Measurements from ENCODE around the gene NOS2.

The NOS2 gene

GRCh38 chr17:27798376-27798775 is 2.0 kb downstream of the NOS2 start:
- CTCF ChIA-PET, result no interaction called here
- POLR2A ChIA-PET (ENCODE audit: low non-redundant PET), result no interaction called here
- TF ChIP-seq CTCF (conservative IDR thresholded peaks at IDR 0.05; ENCODE audit: low read depth), result no peak
- no peak overlapping the region for H3K27ac ChIP-seq
- no peak for DNase-seq (ENCODE audit: low spot score)

- no peak overlapping the region for H3K27ac ChIP-seq
- POLR2A ChIA-PET (ENCODE audit: low non-redundant PET), result no interaction called here
- no peak for DNase-seq (ENCODE audit: low spot score)
- CTCF ChIA-PET, result interaction anchor here (1.6 kb wide), 1 partner anchor 8 kb away, joined by 5 read pairs; no protein-coding TSS in a partner anchor
- TF ChIP-seq CTCF (conservative IDR thresholded peaks at IDR 0.05; ENCODE audit: low read depth), result no peak
These were observed 2.8 kb downstream of the NOS2 start for GRCh38 chr17:27797390-27798091.

GRCh38 chr17:27793906-27794569 is 6.3 kb downstream of the NOS2 start:
- DNase-seq (ENCODE audit: low spot score), result no peak
- no peak for TF ChIP-seq CTCF (conservative IDR thresholded peaks at IDR 0.05; ENCODE audit: low read depth)
- ChIA-PET CTCF (interaction anchor here (1.9 kb wide), 1 partner anchor 11 kb away, joined by 11 read pairs; no protein-coding TSS in a partner anchor), POLR2A (ENCODE audit: low non-redundant PET) (no interaction called here)
- H3K27ac ChIP-seq, result no peak overlapping the region

GRCh38 chr17:27793168-27793905 is 7.0 kb downstream of the NOS2 start:
- no peak for DNase-seq (ENCODE audit: low spot score)
- H3K27ac ChIP-seq, result no peak overlapping the region
- no peak for TF ChIP-seq CTCF (conservative IDR thresholded peaks at IDR 0.05; ENCODE audit: low read depth)
- ChIA-PET POLR2A (ENCODE audit: low non-redundant PET) (no interaction called here), CTCF (interaction anchor here (0.6 to 1.9 kb wide), 2 partner anchors 12 to 598 kb away, joined by 3 to 11 read pairs; no protein-coding TSS in a partner anchor)

- no peak overlapping the region for H3K27ac ChIP-seq
- POLR2A ChIA-PET (ENCODE audit: low non-redundant PET), result no interaction called here
- TF ChIP-seq CTCF (conservative IDR thresholded peaks at IDR 0.05; ENCODE audit: low read depth), result no peak
- DNase-seq (ENCODE audit: low spot score), result no peak
- CTCF ChIA-PET, result no interaction called here
These were observed 8.2 kb downstream of the NOS2 start for GRCh38 chr17:27792095-27792494.

- DNase-seq (ENCODE audit: low spot score), result no peak
- CTCF ChIA-PET, result interaction anchor here (1.7 kb wide), 1 partner anchor 16 kb away, joined by 5 read pairs; no protein-coding TSS in a partner anchor
- no peak overlapping the region for H3K27ac ChIP-seq
- POLR2A ChIA-PET (ENCODE audit: low non-redundant PET), result no interaction called here
- no peak for TF ChIP-seq CTCF (conservative IDR thresholded peaks at IDR 0.05; ENCODE audit: low read depth)
These were observed 11.4 kb downstream of the NOS2 start for GRCh38 chr17:27788919-27789318.
